GM18951 (cell line): Measurements from ENCODE around the gene KHDC1.
"Not testable (repeated sequence)": the region's sequence is repeated elsewhere in the genome, so short reads cannot be mapped to it uniquely, and the experiment has no call there.

Experiments used
- POLR2A ChIP-seq: IDR thresholded peaks from 4 replicates; pipeline ENCODE4 v1.6.1; 2011; ENCODE audit warnings: mild to moderate bottlenecking; ENCODE audit not compliant: insufficient read length, insufficient read depth; ENCODE audit errors: extremely low read depth
- in situ Hi-C: fragments of 300-500 bp; cut with MboI; formaldehyde crosslinking; loops from one replicate; pipeline ENCODE4 v1.12.0; 2022; ENCODE audit warnings: low sequenced_read_pairs, mixed read lengths, inconsistent platforms; ENCODE audit not compliant: unreplicated experiment

The KHDC1 gene

GRCh38 chr6:73233048-73233447 lies 29.9 kb downstream of the KHDC1 start:
- in situ Hi-C loops = no loop called here
- TF ChIP-seq POLR2A = no peak

GRCh38 chr6:73231986-73232391 lies 31.0 kb downstream of the KHDC1 start:
- TF ChIP-seq POLR2A = no peak
- in situ Hi-C loops = no loop called here

- TF ChIP-seq POLR2A = no peak
- in situ Hi-C loops = no loop called here
These were observed 35.3 kb downstream of the KHDC1 start for GRCh38 chr6:73227606-73228255.

- in situ Hi-C loops = no loop called here
- no peak for TF ChIP-seq POLR2A
These were observed 37.6 kb downstream of the KHDC1 start, which contains the start of gene KHDC1L for GRCh38 chr6:73225396-73225795. KHDC1L (minus strand) TSS chr6:73225496; CDS start chr6:73225408, 88 bp downstream.

GRCh38 chr6:73216859-73217258 lies 46.1 kb downstream of the KHDC1 start:
- in situ Hi-C loops = no loop called here
- TF ChIP-seq POLR2A = no peak

- in situ Hi-C loops = no loop called here
- TF ChIP-seq POLR2A = no peak
These were observed 53.9 kb downstream of the KHDC1 start for GRCh38 chr6:73209117-73209516.

GRCh38 chr6:73207221-73207837 lies 55.7 kb downstream of the KHDC1 start:
- in situ Hi-C loops = no loop called here
- no peak for TF ChIP-seq POLR2A

- in situ Hi-C loops = no loop called here
- TF ChIP-seq POLR2A = no peak
These were observed 58.7 kb downstream of the KHDC1 start for GRCh38 chr6:73204252-73204651.

GRCh38 chr6:73203098-73203497 lies 59.9 kb downstream of the KHDC1 start:
- TF ChIP-seq POLR2A = no peak
- in situ Hi-C loops = no loop called here

- no peak for TF ChIP-seq POLR2A
- in situ Hi-C loops = no loop called here
These were observed 62.3 kb downstream of the KHDC1 start for GRCh38 chr6:73200735-73201134.

- in situ Hi-C loops = no loop called here
- TF ChIP-seq POLR2A = no peak
These were observed 62.7 kb downstream of the KHDC1 start for GRCh38 chr6:73200247-73200646.

- in situ Hi-C loops = no loop called here
- TF ChIP-seq POLR2A = no peak
These were observed 68.3 kb downstream of the KHDC1 start for GRCh38 chr6:73194744-73195143.

- in situ Hi-C loops = not testable (repeated sequence)
These were observed 69.7 kb downstream of the KHDC1 start for GRCh38 chr6:73193302-73193701.
